ENCODE measurements around the gene MMP24.
"Not testable (repeated sequence)": the region's sequence is repeated elsewhere in the genome, so short reads cannot be mapped to it uniquely, and the experiment has no call there.

Gene MMP24

DNA sequence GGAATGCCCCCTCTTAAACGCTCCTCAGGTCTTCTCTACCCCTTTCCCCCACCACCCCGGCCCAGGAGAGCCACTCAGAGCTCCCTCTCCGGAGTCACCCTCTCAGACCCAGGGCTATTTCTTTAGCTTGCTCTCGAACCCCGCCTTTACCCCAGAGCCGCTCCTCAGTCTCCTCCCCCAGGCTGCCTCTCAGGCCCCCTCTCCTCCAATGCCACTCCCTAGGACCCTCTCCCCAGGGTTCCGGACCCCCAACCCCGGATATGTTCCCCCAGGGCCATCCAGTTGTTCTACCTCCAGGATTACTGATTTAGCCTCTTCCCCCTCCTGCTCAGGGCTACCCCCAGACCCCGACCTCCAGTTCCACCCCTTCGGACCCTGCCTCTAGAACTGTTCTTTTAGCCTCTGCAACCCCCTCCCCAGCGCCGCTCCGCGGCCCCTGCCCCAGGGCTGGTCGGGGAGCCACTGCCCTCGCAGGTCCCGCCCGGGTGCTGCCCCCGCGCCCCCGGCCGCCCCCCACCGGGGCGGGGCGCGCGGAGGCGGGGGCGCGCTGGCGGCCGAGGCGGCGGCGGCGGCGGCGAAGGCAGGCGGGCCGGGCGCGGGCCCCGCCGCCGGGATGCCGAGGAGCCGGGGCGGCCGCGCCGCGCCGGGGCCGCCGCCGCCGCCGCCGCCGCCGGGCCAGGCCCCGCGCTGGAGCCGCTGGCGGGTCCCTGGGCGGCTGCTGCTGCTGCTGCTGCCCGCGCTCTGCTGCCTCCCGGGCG is at the start of gene MMP24:
Gene MMP24 (plus strand): TSS at position 565 of the 758 bp plus-strand sequence. CDS start 49 bp downstream, at position 614.
- no peak for DNase-seq (ENCODE audit: low read depth)

DNA sequence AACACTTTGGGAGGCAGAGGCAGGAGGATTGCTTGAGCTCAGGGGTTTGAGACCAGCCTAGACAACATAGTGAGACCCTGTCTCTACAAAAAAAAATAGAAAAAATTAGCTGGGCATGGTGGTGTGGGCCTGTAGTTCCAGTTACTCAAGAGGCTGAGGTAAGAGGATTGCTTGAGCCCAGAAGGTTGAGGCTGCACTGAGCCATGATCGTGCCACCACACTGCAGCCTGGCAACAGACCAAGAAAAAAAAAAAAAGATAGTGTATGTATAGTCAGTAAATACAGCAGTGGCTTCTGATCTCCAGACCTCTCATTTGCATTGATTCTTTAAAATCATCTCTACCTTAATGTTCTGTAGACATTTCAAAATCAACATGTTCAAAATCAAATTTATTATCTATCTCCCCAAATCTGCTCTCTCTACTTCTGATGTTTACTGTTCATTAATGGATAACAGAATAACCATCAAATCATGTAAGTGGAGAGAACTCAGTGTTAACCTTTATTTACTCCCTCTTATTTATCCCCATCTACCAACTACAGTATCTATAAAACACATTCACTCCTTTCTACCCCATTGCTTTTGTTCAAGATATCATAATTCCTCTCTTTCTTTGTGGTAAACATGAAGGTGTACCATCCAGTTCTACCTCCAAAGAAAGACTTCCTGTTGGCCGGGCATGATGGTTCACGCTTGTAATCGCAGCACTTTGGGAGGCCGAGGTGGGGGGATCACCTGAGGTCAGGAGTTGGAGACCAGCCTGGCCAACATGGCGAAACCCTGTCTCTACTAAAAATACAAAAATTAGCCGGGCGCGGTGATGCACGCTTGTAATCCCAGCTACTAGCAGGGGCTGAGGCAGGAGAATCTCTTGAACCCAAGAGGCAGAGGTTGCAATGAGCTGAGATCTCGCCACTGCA is 46.9 kb upstream of the MMP24 start:
- DNase-seq (ENCODE audit: low read depth), result no peak

- no peak for DNase-seq (ENCODE audit: low read depth)
Observed at GRCh38 chr20:35180266-35180665, 46.2 kb upstream of the MMP24 start.

- DNase-seq (ENCODE audit: low read depth), result no peak
Observed at GRCh38 chr20:35181731-35182130, 44.8 kb upstream of the MMP24 start.

DNA sequence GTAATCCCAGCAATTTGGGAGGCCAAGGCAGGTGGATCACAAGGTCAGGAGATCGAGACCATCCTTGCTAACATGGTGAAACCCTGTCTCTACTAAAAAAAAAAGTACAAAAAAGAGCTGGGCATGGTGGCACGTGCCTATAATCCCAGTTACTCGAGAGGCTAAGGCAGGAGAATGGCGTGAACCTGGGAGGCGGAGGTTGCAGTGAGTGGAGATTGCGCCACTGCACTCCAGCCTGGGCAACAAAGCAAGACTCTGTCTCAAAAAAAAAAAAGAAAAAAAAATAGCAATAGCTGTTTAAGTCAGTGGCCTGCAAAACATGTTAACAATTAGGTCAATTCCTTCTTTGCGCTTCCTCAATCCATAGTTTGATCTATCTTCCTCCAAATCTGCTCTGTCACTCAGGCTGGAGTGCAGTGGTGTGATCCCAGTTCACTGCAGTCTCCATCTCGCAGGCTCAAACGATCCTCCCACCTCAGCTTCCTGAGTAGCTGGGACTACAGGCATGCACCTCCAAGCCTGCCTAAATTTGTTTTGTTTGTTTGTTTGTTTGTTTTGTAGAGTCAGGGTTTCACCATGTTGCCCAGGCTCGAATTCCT is 39.7 kb upstream of the MMP24 start:
- DNase-seq (ENCODE audit: low read depth), result not testable (repeated sequence)

DNA sequence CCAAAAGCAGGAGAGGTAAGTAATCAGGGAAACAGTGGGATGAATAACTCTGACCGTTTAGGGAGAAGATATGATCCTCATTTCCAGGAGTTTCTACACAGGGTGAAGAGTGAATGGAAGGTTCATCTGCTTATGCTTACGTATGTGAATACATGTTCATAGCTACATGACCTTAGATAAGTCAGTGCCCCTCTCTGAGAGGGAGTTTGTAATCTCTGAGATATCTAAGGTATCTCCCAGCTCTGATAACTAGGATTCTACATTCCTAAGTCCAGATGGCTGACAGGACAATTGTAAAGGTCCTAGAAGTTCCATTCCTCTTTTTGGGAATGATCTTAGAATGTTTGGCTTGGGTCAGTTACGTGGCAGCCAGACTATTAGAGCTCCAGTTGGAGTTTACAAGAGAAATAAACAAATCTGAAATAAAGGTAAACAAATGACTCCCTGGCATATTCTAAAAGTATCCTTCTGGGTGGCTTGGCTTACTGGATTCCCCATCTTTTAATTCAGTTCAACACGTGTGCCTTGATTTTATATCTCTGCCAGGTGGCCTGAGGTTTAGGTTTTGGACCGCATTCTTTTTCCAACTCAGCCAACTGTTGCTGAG is 38.8 kb upstream of the MMP24 start:
- DNase-seq (ENCODE audit: low read depth), result no peak

DNA sequence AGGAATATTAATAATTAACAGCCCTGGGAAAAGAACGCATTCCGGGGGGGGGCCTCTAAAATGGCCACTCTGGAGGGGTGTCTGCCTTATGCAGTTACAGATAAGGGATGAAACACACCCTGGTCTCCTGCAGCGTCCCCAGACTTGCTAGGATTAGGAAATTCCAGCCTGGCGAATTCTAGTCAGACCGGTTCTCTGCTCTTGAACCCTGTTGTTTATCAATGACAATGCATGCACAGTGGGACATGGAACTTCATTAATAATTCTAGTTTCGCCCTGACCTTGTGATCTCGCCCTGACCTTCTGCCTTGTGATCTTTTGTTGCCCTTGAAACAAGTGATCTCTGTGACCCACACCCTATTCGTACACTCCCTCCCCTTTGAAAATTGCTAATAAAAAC is 37.3 kb upstream of the MMP24 start:
- DNase-seq (ENCODE audit: low read depth), result not testable (repeated sequence)

- no peak for DNase-seq (ENCODE audit: low read depth)
Observed at GRCh38 chr20:35190556-35190955, 35.9 kb upstream of the MMP24 start.

DNA sequence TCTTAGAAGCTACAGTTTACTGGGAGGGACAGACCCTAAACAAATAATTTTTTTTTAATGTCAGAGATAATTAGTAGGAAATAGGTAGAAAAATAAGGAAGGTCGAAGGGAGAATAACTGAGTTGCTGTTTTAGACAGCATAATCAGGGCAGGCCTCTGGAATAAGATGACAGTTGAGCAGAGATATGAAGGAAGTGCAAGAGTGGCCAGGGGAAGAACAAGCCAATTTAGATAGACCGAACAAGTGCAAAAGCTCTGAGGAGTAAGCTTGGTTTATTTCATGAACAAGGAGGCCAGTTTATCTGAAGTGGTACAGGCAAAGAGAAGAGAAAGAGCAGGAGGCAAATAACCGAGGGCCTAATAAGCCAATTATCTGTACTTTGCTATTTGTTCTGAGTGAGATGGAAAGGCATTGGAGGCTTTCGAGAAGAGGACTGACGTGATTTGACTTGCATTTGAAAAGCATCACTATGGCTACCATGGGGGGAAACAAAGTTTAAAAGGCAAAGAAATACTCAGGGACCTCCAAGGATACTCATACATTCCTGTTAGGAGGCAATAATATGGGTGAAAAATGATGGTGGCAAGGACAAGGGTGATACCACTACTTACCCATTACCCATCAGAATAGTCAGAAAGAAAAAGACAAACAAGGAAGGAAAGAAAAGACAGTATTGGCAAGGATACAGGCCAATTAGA is 34.9 kb upstream of the MMP24 start:
- DNase-seq (ENCODE audit: low read depth), result no peak

DNA sequence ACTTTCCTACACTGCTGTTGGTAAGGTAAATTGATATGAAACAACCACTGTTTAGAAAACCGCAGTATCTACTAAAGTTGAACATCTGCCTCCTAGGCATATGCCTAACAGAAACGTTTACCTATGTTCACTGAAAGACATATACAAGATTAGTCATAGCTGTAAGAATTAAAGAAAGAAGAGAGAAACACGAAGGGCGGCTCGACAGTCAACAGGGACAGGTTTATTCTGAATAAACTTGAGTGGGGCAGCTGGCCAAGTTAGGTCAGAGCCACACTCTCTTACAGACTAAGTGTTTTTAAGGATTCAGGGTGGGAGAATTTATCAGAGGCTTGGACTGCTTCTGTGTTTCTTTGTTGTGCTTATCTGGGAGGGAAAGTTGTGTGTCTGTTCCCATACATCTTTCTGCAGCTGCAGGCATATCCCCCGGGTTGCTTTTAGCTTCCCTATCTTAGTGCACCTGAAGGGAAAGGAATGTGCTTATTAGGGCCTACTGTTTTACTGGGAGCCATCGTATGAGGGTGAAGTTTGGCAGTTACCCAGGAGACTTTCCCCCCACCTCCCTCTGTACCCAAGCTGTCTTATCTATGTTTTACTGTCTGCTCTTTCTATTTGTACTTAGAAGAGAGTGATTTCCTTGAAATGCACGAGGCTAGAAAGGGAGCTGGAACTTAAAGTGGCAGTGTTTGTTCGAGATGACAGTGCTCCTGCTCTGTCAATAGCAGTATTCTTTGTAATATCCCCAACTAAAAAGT is 34.2 kb upstream of the MMP24 start:
- no peak for DNase-seq (ENCODE audit: low read depth)

- DNase-seq (ENCODE audit: low read depth), result not testable (repeated sequence)
Observed at GRCh38 chr20:35193031-35193791, 33.3 kb upstream of the MMP24 start.

DNA sequence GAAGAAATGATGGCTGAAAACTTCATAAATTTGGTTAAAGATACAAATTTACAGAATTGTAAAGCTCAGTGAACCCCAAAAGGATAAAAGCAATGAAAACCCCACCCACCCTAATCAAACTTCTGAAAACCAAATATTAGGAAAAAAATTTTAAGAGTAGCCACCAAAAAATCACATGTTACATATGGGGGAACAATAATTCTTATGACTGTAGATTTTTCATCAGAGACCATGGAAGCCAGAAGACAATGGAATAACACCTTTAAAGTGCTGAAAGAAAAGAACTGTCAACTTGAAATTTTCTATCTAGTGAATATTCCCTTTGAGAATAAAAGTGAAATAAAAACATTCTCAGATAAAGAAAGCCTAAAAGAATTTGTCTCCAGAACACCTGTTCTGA is 30.2 kb upstream of the MMP24 start:
- DNase-seq (ENCODE audit: low read depth), result no peak

DNA sequence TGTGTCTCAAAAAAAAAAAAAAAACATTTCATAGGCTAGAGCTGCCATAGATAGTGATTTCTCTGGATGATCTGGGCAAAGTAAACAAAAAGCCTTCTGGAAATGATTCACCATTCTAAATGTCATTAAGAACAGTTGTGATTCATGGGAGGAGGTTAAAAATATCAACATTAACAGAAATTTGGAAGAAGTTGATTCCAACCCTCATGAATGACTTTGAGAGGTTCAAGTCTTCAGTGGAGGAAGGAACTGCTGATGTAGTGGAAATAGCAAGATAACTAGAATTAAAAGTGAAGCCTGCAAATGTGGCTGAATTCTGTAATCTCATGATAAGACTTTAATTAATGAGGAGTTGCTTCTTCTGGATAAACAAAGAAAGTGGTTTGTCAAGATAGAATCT is 26.8 kb upstream of the MMP24 start:
- DNase-seq (ENCODE audit: low read depth), result no peak

DNA sequence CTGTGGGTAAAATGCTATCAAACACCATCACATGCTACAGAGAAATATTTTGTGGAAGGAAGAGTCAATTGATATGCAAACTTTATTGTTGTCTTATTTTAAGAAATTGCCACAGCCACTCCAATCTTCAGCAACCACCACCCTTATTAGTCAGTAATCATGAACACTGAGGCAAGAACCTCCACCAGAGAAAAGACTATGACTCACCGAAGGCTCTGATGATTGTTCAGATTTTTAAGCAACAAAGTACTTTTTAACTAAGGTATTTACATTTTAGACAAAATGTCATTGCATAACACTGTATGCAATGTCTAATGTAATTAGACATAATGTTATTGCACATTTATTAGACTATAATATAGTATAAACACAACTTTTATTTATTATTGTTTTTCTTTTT is 26.2 kb upstream of the MMP24 start:
- DNase-seq (ENCODE audit: low read depth), result no peak

GRCh38 chr20:35201467-35201866 is 25.0 kb upstream of the MMP24 start:
- DNase-seq (ENCODE audit: low read depth), result not testable (repeated sequence)

DNA sequence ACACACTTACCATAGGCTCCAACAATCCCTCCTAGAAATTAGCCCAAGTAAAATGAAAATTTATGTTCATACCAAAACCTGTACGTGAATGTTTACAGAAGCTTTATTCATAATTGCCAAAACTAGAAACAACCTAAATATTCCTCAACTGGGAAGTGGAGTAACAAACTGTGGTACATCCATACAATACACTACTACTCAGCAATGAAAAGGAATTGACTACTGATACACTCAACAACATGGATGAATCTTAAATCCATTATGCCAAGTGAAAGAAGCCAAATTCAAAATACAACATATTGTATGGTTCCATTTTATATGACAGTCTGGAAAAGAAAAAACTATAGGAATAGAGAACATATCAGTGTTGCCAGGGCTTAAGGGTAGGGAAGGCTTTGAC is 19.7 kb upstream of the MMP24 start:
- no peak for DNase-seq (ENCODE audit: low read depth)

- DNase-seq (ENCODE audit: low read depth), result peak; percentile 70
Observed at GRCh38 chr20:35207950-35208611, 18.4 kb upstream of the MMP24 start.

DNA sequence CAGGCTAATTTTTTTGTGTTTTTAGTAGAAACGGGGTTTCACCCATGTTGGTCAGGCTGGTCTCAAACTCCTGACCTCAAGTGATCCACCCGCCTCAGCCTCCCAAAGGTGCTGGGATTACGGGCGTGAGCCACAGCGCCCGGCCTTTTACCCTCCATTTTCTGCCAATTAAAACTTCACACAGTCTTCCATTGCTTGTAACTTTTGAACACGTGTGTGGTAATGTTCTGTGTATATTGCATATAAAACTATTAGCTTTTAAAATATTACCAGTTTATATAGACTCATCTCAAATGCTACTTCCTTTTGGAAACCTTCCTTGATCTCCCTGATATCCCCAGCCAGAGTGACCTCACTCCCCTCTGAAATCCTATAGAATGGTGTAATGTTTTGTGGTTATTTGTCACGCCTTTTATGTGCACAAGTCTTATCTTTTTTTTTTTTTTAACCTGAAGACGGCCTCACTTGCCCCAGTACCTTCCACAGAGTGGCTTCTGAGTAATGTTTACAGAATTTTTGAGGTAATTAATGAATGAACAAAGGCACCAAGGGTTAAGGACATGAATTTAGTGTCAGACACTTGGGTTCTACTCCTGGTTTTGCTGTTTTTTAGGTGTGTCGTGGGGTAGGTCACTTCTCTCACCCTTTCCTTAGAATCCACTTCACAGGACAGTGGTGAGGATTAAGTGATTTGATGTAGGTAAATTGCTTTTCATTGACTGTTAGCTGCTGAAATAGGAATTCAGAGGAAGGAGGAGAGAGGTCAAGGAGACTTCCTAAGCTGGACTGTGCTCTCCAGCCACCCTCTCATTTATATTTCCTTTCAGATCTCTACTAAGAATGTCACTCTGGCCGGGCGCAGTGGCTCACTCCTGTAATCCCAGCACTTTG is 11.2 kb upstream of the MMP24 start:
- no peak for DNase-seq (ENCODE audit: low read depth)

DNA sequence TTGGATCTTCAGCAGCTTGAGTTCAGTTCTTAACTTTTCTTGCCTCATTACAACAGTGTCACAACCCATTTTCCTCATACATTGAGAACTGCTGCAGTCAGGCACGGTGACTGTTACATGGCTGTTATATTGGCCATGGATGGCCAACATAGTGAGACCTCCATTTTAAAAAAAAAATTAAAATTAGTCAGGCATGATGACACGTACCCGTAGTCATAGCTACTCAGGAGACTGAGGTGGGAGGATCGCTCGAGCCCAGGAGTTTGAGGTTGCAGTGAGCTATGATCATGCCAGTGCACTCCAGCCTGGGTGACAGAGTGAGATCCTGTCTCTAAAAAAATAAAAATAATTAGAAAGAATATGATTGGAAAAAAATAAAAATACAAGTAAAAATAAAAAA is 9.9 kb upstream of the MMP24 start:
- DNase-seq (ENCODE audit: low read depth), result no peak
